ENCODE data around the gene TTC8.
A peak's percentile ranks its signal among the peaks of the same experiment; 100 is the strongest.
"Not testable (repeated sequence)": the region's sequence is repeated elsewhere in the genome, so short reads cannot be mapped to it uniquely, and the experiment has no call there.

Gene TTC8

DNA sequence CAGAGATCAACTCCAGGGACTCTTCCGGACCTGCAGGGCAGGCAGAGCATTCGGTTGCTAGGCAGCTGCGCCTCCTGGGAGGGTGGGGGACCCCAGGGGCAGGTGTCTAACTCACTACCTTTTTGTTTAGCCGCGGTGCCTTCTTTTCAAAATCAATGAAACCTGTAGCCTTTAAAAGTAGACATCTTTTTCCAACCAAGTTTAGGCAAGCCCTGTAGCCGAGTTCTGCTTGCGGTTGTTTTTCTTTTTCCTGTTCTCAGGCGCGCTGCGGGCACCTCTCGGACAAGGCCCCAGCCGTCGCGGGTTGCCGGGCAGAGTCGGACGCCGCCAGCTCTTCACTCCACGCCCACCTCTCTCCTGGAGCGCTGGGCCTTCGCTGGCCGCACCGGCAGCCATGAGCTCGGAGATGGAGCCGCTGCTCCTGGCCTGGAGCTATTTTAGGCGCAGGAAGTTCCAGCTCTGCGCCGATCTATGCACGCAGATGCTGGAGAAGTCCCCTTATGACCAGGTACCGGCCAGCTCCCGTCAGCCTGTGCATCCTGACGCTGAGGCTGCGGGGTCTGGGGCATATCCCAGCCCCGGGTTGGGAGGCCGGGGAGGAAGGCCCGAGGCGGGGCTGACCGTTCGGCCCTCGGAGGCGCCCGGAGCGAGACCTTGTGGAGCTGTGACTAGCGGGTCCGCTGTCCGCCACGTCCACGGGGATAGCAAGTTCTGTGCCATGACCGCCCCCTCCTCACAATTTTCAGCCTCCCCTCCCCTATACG, at the start of gene TTC8:
Gene TTC8 (plus strand): TSS at position 338 of the 764 bp plus-strand sequence. CDS start 57 bp downstream, at position 395.
- peak; percentile 91 for DNase-seq

DNA sequence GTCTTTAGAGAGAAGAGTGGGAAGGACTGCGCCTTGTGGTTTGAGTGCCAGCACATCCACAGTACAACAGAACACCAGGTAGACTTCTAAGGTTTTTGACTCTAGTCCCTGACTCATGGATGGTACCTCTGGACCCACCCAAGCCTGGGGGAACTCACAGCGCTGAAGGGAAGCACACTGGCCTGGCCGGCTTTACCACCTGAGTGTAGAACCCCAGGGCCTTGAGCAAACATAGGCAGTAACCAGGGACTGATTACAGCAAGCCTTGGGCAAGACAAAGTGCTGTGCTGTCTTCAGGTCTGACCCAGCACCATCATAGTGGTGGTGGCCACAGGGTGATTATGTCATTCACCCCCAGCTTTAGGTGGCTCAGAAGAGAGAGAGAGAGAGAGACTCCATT, 48.9 kb upstream of the TTC8 start:
- DNase-seq: no peak

DNA sequence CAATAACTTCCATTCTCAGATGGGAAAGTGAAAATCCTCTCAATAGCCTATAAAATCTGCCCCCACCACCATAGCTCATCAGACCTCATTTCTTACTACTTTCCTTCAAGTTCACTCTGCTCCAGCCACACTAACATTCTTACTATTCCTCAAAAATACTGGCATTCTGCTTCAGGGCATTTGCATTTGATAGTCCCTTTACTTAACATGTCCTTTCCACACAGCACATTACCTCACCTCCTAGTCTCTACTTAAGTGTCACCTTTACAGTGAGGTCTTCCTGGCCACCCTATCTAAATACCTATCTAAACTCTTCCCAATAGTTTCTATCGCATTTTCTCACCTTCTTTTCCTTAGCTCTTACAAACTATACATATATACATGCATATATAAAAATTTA, 38.5 kb upstream of the TTC8 start:
- DNase-seq: no peak

DNA sequence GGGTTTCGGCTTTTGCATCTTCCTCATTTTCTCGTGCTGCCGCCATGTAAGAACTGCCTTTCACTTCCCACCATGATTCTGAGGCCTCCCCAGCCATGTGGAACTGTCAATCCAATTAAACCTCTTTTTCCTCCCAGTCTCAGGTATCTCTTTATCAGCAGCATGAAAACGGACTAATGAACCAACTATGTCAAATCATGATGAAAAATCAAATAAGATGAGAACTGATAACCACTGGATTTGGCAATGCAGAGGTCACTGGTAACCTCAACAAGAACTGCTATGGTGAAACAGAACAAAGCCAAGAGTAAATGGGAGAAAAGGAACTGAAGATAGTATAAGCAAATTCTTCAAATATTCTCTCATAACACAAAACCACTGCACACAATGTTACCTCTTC, 37.7 kb upstream of the TTC8 start:
- no peak for DNase-seq

DNA sequence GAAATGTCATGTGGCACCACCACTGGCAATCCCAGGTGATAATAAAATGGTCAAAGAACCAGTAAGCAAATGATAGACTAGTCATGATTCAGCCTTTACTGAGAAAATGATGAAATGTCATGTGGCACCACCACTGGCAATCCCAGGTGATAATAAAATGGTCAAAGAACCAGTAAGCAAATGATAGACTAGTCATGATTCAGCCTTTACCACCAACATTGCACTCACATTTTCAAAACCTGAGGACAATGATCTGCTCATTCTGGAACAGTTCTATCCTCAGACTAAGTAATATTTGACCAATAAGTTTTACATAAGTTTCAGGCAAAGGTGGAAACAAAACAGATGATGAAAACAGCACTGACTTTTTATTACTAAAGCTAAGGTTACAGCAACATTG, 34.9 kb upstream of the TTC8 start:
- DNase-seq: not testable (repeated sequence)

DNA sequence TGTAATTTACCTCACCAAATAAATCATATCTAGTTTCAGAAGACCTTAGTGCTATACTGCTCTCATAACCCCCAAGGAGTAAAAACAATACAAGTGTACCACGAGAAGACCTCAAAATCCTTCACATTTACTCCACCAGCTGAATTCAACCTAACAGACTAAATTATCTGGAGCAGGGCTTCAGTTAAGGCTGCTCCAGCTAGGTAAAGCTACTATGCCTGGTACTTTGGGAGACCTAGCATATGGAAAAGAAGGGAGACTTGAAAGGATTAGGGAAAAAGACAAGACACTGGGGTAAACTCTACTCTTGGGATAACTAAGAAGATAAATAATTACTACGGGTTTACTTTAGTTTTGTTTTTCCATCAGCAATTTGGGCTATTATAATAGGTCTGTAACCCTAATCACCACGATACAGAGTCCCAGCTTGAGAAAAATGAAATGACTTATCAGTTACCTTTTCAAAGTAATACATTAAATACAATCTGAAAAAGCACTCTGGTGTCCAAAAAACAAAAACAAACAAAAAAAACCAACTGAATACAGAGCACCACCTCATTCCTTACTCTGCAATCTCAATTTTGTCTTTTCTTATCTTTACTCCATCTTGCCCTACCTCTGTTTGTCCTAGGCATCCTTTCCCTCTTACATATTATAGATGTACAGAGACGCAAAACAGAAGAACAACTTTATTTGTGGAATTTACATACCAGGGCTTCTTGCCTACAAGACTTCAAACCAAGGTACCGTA, 33.8 kb upstream of the TTC8 start:
- no peak for DNase-seq

DNA sequence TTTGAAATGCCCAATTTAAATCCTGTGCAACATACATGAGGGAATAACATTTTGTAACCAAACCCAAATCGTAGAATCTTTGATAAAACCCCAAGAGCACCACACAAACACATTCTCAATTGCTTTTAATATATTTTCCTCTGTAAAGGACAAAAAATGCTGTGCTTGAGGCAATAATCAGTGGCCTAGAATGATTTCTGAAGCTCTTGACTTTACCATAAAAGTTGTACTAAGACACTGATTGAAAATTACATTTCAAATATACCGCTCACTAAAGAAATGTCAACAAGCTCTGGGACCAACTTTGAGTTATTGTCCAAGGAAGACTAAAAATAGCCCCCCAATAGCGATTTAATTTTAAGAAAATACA, 33.2 kb upstream of the TTC8 start:
- DNase-seq: no peak

DNA sequence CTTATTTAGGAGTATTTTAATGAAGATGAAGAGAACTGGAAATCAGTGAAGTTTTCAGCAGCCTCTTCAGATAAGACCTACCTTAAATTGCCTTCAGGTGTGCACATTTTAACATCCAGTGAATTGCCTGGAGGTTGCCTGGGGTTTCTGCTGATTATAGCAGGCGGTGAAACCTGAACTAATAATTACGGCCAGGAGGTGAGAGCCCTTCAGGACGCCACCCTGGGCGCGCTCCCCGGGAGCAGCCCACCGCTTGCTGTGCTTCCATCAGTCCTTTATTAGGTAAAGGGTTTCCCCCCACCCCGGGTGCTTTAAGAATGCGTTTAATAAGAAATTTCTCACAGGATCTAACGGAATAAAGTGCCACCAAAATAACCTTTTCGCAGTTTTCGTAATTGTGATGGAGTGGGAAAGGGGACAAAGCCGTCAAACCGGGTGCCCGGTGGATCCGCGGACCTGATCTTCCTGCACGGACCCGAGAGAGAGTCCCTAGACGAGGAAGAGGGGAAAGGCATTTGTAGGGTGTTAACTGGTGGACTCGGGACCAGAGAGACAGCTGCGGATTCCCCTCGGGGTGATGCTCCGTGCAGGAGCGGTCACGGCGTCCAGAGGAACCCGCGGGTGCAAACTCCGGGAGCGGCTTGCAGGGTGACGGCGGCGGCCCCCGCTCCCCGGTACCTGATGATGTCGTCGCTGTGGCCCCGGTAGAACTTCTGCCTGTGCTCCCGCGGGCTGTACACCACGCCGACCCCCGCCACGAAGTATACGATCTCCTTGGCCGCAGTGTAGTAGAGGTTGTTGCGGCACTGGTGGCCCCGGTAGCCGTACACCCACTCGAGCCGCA, 32.6 kb upstream of the TTC8 start:
- peak; percentile 59 for DNase-seq

DNA sequence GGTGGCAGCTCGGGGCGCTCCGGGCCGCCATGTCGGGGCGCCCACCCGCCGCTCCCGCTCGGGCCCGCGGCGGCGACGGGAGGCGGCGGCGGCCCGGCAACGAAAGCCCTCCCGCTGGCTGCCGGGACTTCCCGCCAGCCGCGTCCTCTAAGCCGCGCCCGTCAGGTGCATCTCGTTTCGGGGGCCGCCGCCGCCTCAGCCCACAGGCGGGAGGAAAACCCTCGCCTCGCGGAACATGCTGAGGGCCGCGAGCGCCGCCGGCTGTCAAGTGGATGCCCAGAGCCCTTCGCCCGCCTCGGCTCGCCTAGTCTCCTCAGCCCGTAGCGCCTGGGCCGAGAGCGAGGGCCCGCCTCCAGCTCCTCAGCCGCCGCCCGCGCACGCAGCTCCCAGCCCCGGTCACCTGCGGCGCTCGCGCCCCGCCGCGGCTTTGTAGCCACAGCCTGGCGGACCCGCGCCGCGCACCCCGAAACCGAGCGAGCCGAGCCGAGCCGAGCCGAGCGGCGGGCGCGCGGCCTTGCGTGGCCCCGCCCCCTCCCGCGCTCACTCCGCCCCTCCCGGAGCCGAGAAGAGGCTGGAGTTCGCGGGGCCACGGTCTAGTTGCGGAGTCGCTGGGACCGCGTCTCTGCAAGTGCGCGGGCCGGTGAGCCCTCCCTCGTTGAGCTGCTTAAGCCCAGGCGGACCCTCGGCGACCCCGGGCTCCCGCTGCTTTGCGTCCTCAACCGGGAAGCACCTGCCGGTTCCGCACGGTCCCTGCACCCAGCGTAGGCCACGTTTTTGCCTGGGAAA, 31.8 kb upstream of the TTC8 start, which contains the start of gene EML5:
Gene EML5 (minus strand): TSS at position 481 of the 786 bp plus-strand sequence. CDS start 450 bp downstream, at position 31.
- DNase-seq: peak; percentile 79

DNA sequence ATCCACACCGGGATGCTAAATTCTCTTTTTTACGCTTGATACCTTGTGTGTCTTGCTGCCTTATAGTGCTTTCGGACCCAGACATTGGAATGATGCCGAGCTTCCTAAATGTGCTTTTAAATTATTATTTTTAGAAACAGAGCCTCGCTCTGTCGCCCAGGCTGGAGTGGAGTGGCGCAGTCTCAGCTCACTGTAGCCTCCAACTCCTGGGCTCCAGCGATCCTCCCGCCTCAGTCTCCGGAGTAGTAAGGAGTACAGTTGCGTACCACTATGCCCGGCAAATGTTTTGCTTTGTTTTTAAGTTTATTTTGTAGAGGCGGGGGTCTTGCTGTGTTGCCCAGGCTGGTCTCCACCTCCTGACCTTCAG, 31.2 kb upstream of the TTC8 start:
- DNase-seq: no peak

DNA sequence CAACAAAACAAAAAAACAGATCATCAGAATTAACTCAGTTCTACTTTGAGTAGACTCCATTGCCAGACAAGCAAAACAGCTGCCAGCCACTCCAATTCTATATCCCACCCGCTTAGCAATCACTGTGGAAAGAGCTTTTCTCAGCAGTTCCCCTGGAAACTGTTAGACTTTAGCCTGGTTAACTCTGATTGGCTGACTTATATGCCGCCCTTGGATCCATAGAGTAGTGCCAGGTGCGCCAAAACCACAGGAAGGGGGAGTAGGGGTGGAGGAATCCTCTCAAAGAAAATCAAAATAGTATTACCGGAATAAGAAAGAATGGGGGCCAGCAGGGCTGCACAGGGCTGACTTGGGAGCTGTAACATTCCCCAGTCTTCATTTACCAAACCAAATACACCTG, 26.3 kb upstream of the TTC8 start:
- DNase-seq: peak; percentile 44

DNA sequence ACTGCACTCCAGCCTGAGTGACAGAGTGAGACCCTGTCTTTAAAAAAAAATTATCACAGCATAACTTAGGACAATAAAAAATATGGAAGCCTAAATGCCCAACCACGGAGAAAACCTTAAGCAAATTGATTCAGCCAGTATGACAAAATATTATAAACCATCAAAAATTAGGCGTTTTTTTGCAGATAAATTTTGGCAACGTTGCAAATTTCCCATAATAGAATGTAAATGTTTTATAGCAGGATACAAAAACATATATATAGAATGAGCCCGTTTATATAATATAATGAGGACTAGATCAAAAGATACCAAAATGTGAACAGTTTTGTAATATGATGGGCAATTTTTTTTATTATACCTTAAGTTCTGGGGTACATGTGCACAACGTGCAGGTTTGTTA, 24.9 kb upstream of the TTC8 start:
- no peak for DNase-seq

DNA sequence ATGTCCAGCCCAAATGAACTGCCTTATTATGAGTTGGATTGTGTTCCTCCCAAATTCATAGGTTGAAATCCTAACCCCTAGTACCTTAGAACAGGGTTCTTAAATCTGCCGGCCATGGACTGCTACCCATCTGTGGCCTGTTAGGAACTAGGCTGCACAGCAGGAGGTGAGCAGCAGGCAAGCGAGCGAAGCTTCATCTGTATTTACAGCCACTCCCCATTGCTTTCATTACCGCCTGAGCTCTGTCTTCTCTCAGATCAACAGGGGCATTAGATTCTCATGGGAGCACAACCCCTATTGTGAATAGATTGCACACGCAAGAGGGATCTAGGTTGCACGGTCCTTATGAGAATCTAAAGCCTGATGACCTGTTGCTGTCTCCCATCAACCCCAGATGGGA, 21.9 kb upstream of the TTC8 start:
- no peak for DNase-seq

DNA sequence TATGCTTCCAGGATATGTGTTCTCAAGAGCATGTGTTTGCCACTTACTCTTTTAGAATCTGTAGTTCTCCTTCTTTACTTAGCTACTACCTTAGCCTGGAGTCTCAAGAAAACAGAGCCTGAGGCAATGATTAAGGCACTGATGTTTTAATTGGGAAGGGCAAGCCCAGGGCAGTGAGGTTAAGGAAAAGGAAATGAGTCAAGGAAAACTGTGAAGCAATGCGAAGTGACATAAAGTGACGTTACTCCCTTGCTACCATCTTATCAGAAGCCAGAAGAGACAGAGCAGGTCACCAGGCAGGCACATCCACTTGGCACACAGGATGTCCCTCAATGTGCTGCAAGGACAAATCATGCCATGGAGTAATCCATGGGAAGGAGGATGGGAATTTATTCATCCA, 20.4 kb upstream of the TTC8 start:
- no peak for DNase-seq

DNA sequence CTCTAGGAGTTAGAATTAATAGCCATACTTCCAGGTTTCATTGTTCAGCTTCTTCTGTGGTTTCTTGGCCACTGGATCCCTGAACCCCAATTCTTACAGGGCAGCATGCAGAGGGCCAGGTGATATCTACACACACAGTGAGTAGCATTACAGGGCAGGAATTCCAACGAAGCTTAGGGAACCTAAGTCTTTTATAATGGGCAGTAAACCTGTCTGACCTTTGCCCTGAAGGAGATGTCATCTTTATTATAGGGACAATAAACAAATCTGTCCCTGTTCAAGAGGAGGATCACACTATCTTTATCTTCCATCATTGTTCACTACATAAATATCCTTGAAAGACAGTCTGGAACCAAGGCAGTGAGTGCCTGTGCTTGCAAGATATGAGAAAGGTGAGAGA, 20.0 kb upstream of the TTC8 start:
- DNase-seq: no peak

DNA sequence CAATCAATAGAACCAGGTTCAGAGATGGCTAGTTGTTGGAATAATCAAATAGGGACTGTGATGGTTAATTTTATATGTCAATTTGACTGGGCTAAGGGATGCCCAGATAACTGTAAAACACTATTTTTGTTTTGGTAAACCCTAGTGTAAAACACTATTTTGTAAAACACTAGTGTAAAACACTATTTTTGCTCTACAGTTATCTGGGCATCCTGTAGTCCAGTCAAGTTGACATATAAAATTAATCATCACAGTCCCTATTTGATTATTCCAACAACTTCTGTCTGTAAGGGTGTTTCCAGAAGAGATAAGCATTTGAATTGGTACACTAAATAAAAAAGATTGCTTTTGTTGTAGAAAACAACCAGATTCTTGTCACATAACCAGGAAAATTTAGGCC, 16.1 kb upstream of the TTC8 start:
- no peak for DNase-seq

DNA sequence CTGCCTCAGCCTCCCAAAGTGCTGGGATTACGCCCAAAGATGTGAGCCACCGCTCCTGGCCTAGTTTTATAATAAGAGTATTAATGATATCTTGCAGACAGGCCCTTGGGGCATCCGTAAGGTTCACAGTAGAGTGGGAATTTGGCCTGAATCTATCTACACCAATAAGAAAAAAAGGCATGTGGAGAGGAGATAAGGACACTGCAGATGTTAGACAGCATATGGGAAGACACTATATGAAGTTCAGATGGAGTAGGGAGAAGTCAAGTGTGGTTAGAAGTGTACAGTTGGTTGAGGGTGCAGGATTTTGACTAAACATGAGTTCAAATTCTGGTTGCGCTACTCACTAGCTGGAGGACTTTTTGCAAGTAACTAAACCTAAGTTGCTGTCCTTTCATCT, 8.5 kb upstream of the TTC8 start:
- no peak for DNase-seq

DNA sequence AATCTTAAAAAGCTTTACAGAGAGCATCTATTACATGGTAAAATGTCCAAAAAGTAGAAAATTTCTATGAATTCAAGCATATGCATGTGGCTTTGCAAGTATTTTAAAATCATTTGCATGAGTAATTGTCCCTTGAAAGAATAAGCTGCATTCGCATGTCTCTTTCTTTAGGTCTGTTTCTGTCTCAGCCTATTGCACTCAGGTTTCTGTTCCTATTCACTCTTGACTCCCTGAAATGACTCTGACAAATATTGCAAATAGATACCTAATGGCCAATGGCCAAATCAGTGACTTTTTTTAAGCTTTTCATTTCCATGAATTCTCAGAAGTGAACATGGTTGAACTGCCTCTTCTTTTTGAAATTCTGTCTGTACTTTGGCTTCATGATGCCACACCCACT, 6.4 kb upstream of the TTC8 start:
- no peak for DNase-seq

DNA sequence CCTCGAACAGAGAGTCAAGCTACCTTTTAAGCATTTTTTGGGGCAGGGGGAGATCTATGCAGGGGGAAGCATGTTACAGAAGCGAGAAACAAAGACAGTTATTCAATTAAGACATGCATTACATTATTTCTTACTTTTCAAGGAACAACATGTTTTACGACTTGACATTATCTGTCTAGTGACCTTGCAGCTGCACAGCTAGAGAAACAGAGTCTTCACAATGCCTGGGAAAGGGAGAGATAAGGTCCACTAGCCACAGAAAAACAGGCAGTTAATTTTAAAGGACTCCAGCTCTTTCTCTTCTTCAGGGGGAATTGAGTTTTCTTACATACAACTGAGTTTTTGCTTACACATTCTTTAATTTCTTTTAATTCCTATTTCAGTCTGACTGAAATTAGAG, 4.8 kb upstream of the TTC8 start:
- not testable (repeated sequence) for DNase-seq

DNA sequence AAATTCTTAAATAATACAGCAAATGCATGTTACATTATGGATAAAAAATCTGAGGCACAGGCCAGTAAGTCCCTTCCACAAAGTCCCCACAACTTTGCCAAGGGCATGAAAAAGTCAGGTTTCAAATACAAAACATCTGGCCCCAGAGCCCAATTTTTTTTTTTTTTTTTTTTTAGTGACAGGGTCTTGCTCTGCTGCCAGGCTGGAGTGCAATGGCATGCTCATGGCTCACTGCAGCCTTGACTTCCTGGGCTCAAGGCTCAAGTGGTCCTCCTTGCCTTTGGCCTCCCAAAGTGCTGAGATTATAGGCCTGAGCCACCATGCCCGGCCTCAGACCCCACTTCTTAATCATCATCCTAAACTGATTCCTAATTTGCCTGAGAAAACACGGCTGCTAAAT, 3.1 kb upstream of the TTC8 start:
- DNase-seq: no peak

DNA sequence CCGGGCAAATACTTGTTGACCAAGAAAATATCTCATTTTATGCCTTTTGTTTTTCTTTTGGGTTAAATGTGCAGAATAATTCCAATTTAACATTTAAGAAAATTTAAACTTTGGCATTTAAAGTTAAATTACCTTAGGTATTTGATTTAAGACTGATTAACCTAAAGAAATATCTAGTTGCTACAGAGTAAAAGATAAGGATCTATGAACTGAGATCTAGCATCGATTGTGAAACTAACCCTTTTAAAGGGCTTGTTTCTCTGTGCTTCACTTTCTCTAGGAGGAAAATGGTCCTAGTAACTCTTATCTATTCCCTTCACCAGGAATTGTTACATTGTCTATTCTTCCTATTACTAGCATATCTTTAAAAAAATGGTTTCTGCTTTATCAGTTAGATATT, 2.6 kb upstream of the TTC8 start:
- DNase-seq: no peak

DNA sequence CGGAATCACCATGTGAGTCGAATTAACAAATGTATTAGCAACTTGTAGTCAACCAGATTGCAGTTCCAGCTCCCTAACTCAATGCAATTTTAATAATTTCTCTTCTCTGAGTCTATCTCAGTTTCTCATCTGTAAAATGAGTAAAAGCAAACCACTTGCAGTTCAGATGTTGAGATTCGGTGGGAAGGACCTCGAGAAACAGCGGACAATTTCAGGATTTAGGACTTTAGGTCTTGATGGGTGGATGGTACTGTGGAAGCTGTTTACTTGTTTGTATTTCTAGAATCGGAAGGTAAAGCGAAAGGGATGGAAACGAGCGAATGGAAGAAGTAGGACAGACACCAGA, 510 bp upstream of the TTC8 start:
- no peak for DNase-seq

DNA sequence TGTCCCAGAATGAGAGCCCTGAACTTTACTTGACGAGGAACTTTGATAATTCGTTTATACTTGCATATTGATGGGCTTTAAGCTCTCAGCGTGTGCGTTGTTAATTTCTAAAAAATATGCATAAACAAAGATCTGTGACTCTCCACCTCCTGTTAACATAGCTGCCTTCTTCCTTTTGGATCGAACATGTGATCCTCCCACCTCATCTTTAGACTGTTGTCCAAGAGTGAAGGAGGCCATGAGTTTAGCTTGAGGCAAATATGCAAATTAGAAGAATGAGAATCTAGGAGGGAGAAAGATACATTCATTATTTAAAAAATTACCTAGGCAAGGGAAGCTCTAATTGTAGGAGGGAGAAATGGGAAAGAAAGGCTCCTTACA, 617 bp downstream of the TTC8 start:
- DNase-seq: peak; percentile 26

Data from NCI-H510A treated with DMSO at 0.1 percent for 48 hours (cell line).